ENCODE data around the gene PTPN14.
"Not testable (repeated sequence)": the region's sequence is repeated elsewhere in the genome, so short reads cannot be mapped to it uniquely, and the experiment has no call there.

The PTPN14 gene

GRCh38 chr1:214523124-214523824, 28.1 kb downstream of the PTPN14 start:
- 0 out of 2 replicates have a peak, but pooled peaks have one; percentile 17 for TF ChIP-seq ZBTB6 (tag by site-specific recombination; IDR thresholded peaks at IDR 0.05)
- TF ChIP-seq ZNF777 (tag by site-specific recombination; IDR thresholded peaks at IDR 0.05; ENCODE audit: borderline replicate concordance), result no peak
- TF ChIP-seq PRDM10 (tag by site-specific recombination; IDR thresholded peaks at IDR 0.05), result peak; percentile 81
- TF ChIP-seq, protein P1, sequence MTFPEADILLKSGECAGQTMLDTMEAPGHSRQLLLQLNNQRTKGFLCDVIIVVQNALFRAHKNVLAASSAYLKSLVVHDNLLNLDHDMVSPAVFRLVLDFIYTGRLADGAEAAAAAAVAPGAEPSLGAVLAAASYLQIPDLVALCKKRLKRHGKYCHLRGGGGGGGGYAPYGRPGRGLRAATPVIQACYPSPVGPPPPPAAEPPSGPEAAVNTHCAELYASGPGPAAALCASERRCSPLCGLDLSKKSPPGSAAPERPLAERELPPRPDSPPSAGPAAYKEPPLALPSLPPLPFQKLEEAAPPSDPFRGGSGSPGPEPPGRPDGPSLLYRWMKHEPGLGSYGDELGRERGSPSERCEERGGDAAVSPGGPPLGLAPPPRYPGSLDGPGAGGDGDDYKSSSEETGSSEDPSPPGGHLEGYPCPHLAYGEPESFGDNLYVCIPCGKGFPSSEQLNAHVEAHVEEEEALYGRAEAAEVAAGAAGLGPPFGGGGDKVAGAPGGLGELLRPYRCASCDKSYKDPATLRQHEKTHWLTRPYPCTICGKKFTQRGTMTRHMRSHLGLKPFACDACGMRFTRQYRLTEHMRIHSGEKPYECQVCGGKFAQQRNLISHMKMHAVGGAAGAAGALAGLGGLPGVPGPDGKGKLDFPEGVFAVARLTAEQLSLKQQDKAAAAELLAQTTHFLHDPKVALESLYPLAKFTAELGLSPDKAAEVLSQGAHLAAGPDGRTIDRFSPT (tag by site-specific recombination; IDR thresholded peaks at IDR 0.05), result no peak
- POLR2A ChIA-PET, result no interaction called here
- no peaks in the 10 kb centered on the region for H3K9me3 ChIP-seq (ENCODE audit: control insufficient read depth, insufficient read depth, low read depth, low read length)
- H3K27ac ChIP-seq (ENCODE audit: extremely low read depth, low read depth, low read length), result no peak overlapping the region
- CTCF ChIA-PET, result no interaction called here
- no peak overlapping the region for H3K4me3 ChIP-seq (ENCODE audit: low read depth, low read length)
- H3K4me1 ChIP-seq (ENCODE audit: control insufficient read depth, insufficient read depth, low read length), result peaks cover 27% of the 10 kb centered on the region
- no peaks in the 10 kb centered on the region for H3K36me3 ChIP-seq (ENCODE audit: control insufficient read depth in 2 of 2, insufficient read depth in 1 of 2, low read length in 2 of 2)

GRCh38 chr1:214521458-214521857, 29.9 kb downstream of the PTPN14 start:
- H3K9me3 ChIP-seq (ENCODE audit: control insufficient read depth, insufficient read depth, low read depth, low read length); CTCF ChIA-PET; H3K4me3 ChIP-seq (ENCODE audit: low read depth, low read length); H3K27ac ChIP-seq (ENCODE audit: extremely low read depth, low read depth, low read length); H3K36me3 ChIP-seq (ENCODE audit: control insufficient read depth in 2 of 2, insufficient read depth in 1 of 2, low read length in 2 of 2): not testable (repeated sequence)
- peak; percentile 63 for TF ChIP-seq ZFHX2 (tag by site-specific recombination; conservative IDR thresholded peaks at IDR 0.05)
- TF ChIP-seq KLF1 (tag by site-specific recombination; IDR thresholded peaks at IDR 0.05), result 0 out of 2 replicates have a peak, but pooled peaks have one; percentile 15
- TF ChIP-seq ZNF600 (tag by site-specific recombination; IDR thresholded peaks at IDR 0.05), result peak; percentile 29; the same call in 1 of the 2 replicates
- TF ChIP-seq EGR2 (tag by site-specific recombination; IDR thresholded peaks at IDR 0.05; ENCODE audit: low read depth), result peak; percentile 55; the same call in 1 of the 2 replicates
- TF ChIP-seq ZNF202 (tag by site-specific recombination; IDR thresholded peaks at IDR 0.05; ENCODE audit: borderline replicate concordance), result peak; percentile 66; the same call in 1 of the 2 replicates
- peaks cover 32% of the 10 kb centered on the region for H3K4me1 ChIP-seq (ENCODE audit: control insufficient read depth, insufficient read depth, low read length)
- POLR2A ChIA-PET, result interaction anchor here (0.6 kb wide), 1 partner anchor 27 kb away, joined by 3 read pairs; no protein-coding TSS in a partner anchor

- Histone ChIP-seq H3K27ac (ENCODE audit: extremely low read depth, low read depth, low read length) (peak overlapping the region; percentile 38; the same call in 1 of the 2 replicates), H3K36me3 (ENCODE audit: control insufficient read depth in 2 of 2, insufficient read depth in 1 of 2, low read length in 2 of 2) (no peaks in the 10 kb centered on the region), H3K4me1 (ENCODE audit: control insufficient read depth, insufficient read depth, low read length) (peaks cover 37% of the 10 kb centered on the region), H3K4me3 (ENCODE audit: low read depth, low read length) (no peak overlapping the region), H3K9me3 (ENCODE audit: control insufficient read depth, insufficient read depth, low read depth, low read length) (no peaks in the 10 kb centered on the region)
- CTCF ChIA-PET, result interaction anchor here (0.7 kb wide), 1 partner anchor 24 kb away, joined by 4 read pairs; no protein-coding TSS in a partner anchor
- POLR2A ChIA-PET, result no interaction called here
- TF ChIP-seq KLF8 (tag by site-specific recombination; IDR thresholded peaks at IDR 0.05) (no peak), KLF1 (tag by site-specific recombination; IDR thresholded peaks at IDR 0.05) (no peak), ZNF138 (tag by site-specific recombination; IDR thresholded peaks at IDR 0.05; ENCODE audit: borderline replicate concordance) (no peak), ZNF791 (tag by site-specific recombination; IDR thresholded peaks at IDR 0.05) (no peak), ZBTB17 (tag by site-specific recombination; IDR thresholded peaks at IDR 0.05) (peak; percentile 56; the same call in 1 of the 2 replicates), ZNF10 (tag by site-specific recombination; IDR thresholded peaks at IDR 0.05) (peak; percentile 57), ZNF623 (tag by site-specific recombination; IDR thresholded peaks at IDR 0.05) (no peak)
- TF ChIP-seq, protein P2, sequence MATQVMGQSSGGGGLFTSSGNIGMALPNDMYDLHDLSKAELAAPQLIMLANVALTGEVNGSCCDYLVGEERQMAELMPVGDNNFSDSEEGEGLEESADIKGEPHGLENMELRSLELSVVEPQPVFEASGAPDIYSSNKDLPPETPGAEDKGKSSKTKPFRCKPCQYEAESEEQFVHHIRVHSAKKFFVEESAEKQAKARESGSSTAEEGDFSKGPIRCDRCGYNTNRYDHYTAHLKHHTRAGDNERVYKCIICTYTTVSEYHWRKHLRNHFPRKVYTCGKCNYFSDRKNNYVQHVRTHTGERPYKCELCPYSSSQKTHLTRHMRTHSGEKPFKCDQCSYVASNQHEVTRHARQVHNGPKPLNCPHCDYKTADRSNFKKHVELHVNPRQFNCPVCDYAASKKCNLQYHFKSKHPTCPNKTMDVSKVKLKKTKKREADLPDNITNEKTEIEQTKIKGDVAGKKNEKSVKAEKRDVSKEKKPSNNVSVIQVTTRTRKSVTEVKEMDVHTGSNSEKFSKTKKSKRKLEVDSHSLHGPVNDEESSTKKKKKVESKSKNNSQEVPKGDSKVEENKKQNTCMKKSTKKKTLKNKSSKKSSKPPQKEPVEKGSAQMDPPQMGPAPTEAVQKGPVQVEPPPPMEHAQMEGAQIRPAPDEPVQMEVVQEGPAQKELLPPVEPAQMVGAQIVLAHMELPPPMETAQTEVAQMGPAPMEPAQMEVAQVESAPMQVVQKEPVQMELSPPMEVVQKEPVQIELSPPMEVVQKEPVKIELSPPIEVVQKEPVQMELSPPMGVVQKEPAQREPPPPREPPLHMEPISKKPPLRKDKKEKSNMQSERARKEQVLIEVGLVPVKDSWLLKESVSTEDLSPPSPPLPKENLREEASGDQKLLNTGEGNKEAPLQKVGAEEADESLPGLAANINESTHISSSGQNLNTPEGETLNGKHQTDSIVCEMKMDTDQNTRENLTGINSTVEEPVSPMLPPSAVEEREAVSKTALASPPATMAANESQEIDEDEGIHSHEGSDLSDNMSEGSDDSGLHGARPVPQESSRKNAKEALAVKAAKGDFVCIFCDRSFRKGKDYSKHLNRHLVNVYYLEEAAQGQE (tag by site-specific recombination; IDR thresholded peaks at IDR 0.05), result no peak
- TF ChIP-seq, protein P3, sequence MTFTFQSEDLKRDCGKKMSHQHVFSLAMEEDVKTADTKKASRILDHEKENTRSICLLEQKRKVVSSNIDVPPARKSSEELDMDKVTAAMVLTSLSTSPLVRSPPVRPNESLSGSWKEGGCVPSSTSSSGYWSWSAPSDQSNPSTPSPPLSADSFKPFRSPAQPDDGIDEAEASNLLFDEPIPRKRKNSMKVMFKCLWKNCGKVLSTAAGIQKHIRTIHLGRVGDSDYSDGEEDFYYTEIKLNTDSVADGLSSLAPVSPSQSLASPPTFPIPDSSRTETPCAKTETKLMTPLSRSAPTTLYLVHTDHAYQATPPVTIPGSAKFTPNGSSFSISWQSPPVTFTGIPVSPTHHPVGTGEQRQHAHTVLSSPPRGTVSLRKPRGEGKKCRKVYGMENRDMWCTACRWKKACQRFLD (tag by site-specific recombination; IDR thresholded peaks at IDR 0.05), result no peak
These were observed 30.7 kb downstream of the PTPN14 start for GRCh38 chr1:214520544-214521165.

Data from HEK293 (cell line).